Fibroblast of mammary gland (primary cell): ENCODE data around the gene STAB2.

Source experiments
- DNase-seq: peaks from one replicate; pipeline ENCODE4 v3.0.0-alpha.2; 2010; ENCODE audit warnings: low read depth
- H3K4me3 ChIP-seq: 2 replicates; pipeline ENCODE4 v1.5.1; 2011; ENCODE audit warnings: low read depth, mild to moderate bottlenecking, low read length, moderate library complexity; ENCODE audit not compliant: control insufficient read depth
- CTCF ChIP-seq: conservative IDR thresholded peaks from 2 replicates; pipeline ENCODE4 v1.5.1; 2011; ENCODE audit warnings: low read depth, low read length, inconsistent platforms; ENCODE audit not compliant: control insufficient read depth, insufficient read depth

STAB2 gene

DNA sequence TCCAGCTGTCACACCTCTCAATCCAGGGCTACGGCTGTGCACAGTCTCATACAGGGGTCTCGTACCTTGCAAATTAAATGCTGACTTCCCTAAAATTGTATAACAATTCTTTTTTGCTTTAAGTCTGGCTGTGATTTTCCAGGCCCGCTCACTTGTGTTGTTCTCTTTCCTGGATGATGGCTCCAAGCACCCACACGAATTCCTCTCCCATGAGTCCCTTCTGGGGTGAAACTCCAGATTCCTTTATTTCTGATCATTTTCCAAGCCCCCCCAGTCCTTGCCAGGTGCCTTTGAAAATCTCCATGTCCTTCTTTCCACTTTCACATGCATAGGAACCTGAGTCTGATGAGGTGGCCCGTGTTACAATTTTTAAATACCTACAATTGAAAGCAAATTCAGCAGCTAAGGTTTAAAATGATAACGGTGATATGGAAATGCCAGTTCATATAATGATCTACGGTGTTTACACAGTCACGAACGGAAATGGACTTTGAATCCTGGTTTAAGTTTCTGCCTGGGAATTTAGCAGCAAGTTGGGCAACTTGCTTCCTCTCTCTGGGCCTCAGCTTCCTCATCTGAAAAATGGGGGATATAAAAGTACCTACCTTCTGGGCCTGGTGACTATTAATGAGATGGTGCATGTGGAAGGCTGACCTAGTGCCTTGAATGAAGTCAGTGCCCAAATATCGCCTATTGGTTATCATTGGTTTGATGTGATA is 85.5 kb downstream of the STAB2 start:
- no peak for TF ChIP-seq CTCF
- no peak overlapping the region for H3K4me3 ChIP-seq
- DNase-seq = peak; percentile 18

DNA sequence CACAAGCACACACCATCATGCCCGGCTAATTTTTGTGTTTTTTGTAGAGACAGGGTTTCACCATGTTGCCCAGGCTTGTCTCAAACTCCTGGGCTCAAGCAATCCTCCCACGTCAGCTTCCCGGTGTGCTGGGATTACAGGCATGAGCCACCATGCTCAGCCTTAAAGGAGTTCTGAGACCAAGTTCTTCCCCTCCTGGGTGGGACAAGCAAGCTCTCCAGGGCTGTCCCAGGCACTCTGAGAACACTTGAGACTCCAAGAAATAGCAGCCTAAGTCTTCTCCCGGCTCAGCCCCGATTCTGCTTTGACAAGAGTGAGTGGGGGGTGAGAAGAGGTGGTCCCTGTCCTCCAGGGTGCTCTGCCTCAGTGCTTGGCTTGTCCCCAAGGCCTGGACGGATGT is 86.4 kb downstream of the STAB2 start:
- no peak for TF ChIP-seq CTCF
- no peak for DNase-seq
- H3K4me3 ChIP-seq = no peak overlapping the region

DNA sequence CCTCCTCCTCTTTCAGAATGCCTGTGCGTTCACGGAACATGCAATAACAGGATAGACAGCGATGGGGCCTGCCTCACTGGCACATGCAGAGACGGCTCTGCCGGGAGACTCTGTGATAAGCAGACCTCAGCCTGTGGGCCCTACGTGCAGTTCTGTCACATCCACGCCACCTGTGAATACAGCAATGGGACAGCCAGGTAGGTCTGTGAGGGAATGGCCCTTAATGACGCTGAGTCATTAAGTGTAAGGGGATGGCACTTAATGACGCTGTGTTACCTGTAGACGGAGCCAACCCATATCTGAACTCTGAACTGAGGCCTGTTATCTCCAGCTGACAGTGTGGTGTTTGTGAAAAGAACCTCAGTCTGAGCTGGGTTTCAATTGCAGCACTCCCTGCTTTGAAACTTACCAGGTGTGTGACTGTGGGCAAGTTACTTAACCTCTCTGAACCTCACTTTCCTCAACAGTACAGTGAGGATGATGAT is 86.9 kb downstream of the STAB2 start:
- H3K4me3 ChIP-seq = no peak overlapping the region
- no peak for DNase-seq
- TF ChIP-seq CTCF = no peak

GRCh38 chr12:103676893-103677292 is 89.8 kb downstream of the STAB2 start:
- no peak for DNase-seq
- no peak for TF ChIP-seq CTCF
- H3K4me3 ChIP-seq = no peak overlapping the region

GRCh38 chr12:103677341-103677740 is 90.3 kb downstream of the STAB2 start:
- TF ChIP-seq CTCF = no peak
- H3K4me3 ChIP-seq = no peak overlapping the region
- no peak for DNase-seq

DNA sequence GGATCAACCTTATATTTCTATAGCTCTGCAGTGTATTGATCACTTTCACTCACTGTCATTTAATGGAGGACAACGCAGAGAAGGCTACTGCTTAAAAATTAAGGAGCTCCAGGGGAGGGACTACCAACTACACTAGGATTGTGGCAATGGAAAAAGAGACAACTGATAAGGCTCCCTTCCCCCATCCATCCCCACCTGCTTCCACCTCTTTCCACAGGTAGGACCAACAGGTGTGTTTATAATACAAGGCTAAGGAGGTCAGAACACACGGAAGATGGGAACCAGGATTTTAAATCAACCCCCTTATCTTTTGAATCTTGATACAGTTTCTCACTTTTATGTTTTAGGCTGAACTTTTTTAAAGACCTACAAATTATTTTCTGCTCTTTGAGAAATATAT is 90.8 kb downstream of the STAB2 start:
- DNase-seq = no peak
- no peak for TF ChIP-seq CTCF
- no peak overlapping the region for H3K4me3 ChIP-seq
